ENCODE data around the gene MPC1.

Gene MPC1

GRCh38 chr6:166415833-166416347, 33.1 kb upstream of the MPC1 start:
- Histone ChIP-seq H3K4me1 (ENCODE audit: insufficient read depth, low read length) (no peaks in the 10 kb centered on the region), H3K4me3 (ENCODE audit: low read depth in 1 of 2, low read length in 2 of 2) (no peak overlapping the region), H3K27ac (ENCODE audit: low read depth, low read length) (no peak overlapping the region), H3K9ac (ENCODE audit: low read length) (no peak overlapping the region), H3K36me3 (ENCODE audit: insufficient read depth, low read length) (peaks cover 8% of the 10 kb centered on the region), H3K27me3 (ENCODE audit: control insufficient read depth in 1 of 2, insufficient read depth in 2 of 2, low read length in 2 of 2) (no peaks in the 10 kb centered on the region), H3K9me3 (ENCODE audit: low read length) (no peaks in the 10 kb centered on the region)

- Histone ChIP-seq H3K9ac (ENCODE audit: low read length) (no peak overlapping the region), H3K4me3 (ENCODE audit: low read depth in 1 of 2, low read length in 2 of 2) (no peak overlapping the region), H3K4me1 (ENCODE audit: insufficient read depth, low read length) (no peaks in the 10 kb centered on the region), H3K27ac (ENCODE audit: low read depth, low read length) (no peak overlapping the region), H3K9me3 (ENCODE audit: low read length) (no peaks in the 10 kb centered on the region), H3K27me3 (ENCODE audit: control insufficient read depth in 1 of 2, insufficient read depth in 2 of 2, low read length in 2 of 2) (no peaks in the 10 kb centered on the region), H3K36me3 (ENCODE audit: insufficient read depth, low read length) (peaks cover 8% of the 10 kb centered on the region)
Observed at GRCh38 chr6:166415306-166415705, 32.6 kb upstream of the MPC1 start.

DNA sequence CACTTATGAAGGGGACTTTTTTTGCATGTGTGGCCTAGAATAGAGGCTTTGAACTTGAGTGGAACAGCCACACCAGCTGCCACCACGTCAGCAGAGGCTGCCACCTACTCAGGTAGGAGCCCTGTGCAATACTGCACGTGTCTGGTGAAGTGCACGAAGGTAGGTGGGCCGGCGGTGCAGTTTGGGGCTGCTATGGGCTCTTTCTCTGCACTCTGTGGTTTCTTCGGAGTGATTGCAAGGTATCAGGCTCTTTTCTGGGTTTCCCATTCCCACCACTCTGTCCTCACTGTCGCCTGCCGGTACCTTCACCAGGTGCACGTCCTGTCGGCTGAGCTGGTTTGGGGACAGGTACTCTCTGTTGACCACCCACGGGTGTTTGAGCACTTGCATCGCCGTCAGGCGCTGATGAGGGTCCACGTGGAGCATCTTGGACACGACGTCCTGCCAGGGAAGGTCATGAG, 30.8 kb upstream of the MPC1 start:
- Histone ChIP-seq H3K9me3 (ENCODE audit: low read length) (no peaks in the 10 kb centered on the region), H3K27me3 (ENCODE audit: control insufficient read depth in 1 of 2, insufficient read depth in 2 of 2, low read length in 2 of 2) (no peaks in the 10 kb centered on the region), H3K9ac (ENCODE audit: low read length) (no peak overlapping the region), H3K4me3 (ENCODE audit: low read depth in 1 of 2, low read length in 2 of 2) (no peak overlapping the region), H3K27ac (ENCODE audit: low read depth, low read length) (no peak overlapping the region), H3K36me3 (ENCODE audit: insufficient read depth, low read length) (peaks cover 5% of the 10 kb centered on the region), H3K4me1 (ENCODE audit: insufficient read depth, low read length) (no peaks in the 10 kb centered on the region)

GRCh38 chr6:166412911-166413384, 30.2 kb upstream of the MPC1 start:
- H3K9me3 ChIP-seq (ENCODE audit: low read length): no peaks in the 10 kb centered on the region
- no peaks in the 10 kb centered on the region for H3K36me3 ChIP-seq (ENCODE audit: insufficient read depth, low read length)
- no peak overlapping the region for H3K27ac ChIP-seq (ENCODE audit: low read depth, low read length)
- no peaks in the 10 kb centered on the region for H3K4me1 ChIP-seq (ENCODE audit: insufficient read depth, low read length)
- no peak overlapping the region for H3K9ac ChIP-seq (ENCODE audit: low read length)
- H3K4me3 ChIP-seq (ENCODE audit: low read depth in 1 of 2, low read length in 2 of 2): no peak overlapping the region
- no peaks in the 10 kb centered on the region for H3K27me3 ChIP-seq (ENCODE audit: control insufficient read depth in 1 of 2, insufficient read depth in 2 of 2, low read length in 2 of 2)

DNA sequence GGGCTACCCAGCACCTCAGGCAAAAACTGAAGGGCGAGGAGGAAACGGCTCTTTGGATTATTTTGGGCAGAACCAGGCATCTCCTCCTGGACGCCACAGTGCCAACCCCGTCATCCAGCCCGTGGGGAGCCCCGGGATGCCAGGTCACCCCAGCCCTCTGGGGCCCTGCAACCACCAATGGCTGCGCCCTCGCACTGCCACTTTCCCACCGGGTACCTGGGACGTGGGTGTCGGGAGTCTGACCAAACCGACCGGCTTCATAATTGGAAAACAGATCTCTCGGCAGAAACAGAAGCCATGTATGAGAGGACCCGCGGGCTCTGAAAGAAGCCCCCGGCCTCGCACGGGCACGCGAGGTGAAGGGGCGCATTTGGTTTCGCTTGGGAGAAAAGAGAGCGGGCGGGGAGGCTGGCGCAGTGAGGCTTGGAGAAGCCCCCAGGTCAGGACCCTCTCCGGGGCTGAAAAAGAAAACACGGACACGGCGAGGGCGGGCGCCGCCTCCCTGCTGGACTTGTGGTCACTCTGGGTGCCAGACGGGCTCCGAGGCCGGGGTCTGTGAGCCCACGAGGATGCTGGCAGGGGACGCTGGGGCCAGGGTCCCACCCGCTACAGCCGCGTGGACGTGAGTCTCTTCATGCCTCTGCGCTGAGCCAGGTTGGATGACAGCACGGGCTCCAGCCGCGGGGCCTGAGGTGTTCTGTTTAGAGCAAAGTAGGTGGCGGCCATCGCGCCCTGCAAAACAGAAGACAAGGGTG, 29.6 kb upstream of the MPC1 start:
- no peak overlapping the region for H3K27ac ChIP-seq (ENCODE audit: low read depth, low read length)
- no peaks in the 10 kb centered on the region for H3K36me3 ChIP-seq (ENCODE audit: insufficient read depth, low read length)
- H3K4me1 ChIP-seq (ENCODE audit: insufficient read depth, low read length): no peaks in the 10 kb centered on the region
- no peak overlapping the region for H3K9ac ChIP-seq (ENCODE audit: low read length)
- no peak overlapping the region for H3K4me3 ChIP-seq (ENCODE audit: low read depth in 1 of 2, low read length in 2 of 2)
- no peaks in the 10 kb centered on the region for H3K27me3 ChIP-seq (ENCODE audit: control insufficient read depth in 1 of 2, insufficient read depth in 2 of 2, low read length in 2 of 2)
- H3K9me3 ChIP-seq (ENCODE audit: low read length): no peaks in the 10 kb centered on the region

GRCh38 chr6:166411721-166412151, 29.0 kb upstream of the MPC1 start:
- no peak overlapping the region for H3K27ac ChIP-seq (ENCODE audit: low read depth, low read length)
- no peaks in the 10 kb centered on the region for H3K36me3 ChIP-seq (ENCODE audit: insufficient read depth, low read length)
- no peak overlapping the region for H3K9ac ChIP-seq (ENCODE audit: low read length)
- H3K4me3 ChIP-seq (ENCODE audit: low read depth in 1 of 2, low read length in 2 of 2): no peak overlapping the region
- H3K9me3 ChIP-seq (ENCODE audit: low read length): no peaks in the 10 kb centered on the region
- no peaks in the 10 kb centered on the region for H3K4me1 ChIP-seq (ENCODE audit: insufficient read depth, low read length)
- H3K27me3 ChIP-seq (ENCODE audit: control insufficient read depth in 1 of 2, insufficient read depth in 2 of 2, low read length in 2 of 2): no peaks in the 10 kb centered on the region

DNA sequence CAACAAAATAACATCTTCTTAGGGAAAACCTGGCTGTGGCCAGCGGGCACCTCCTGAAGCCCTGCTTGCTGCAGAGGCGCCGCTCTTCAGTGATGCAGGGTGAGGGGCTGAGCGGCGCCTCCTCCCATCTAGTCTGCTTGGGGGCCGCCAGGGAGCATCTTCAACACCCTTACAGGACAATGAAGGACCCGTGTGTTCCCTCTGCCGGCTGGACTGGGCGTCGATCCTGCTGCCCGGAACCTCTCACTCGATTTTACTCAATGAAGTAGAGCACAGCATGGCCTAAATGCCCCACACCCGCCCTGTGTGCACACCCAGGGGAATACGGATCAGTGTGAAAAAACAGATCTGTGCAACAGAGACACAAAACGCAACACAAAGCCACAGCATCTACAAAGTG, 28.5 kb upstream of the MPC1 start:
- Histone ChIP-seq H3K36me3 (ENCODE audit: insufficient read depth, low read length) (no peaks in the 10 kb centered on the region), H3K9me3 (ENCODE audit: low read length) (no peaks in the 10 kb centered on the region), H3K4me1 (ENCODE audit: insufficient read depth, low read length) (no peaks in the 10 kb centered on the region), H3K9ac (ENCODE audit: low read length) (no peak overlapping the region), H3K4me3 (ENCODE audit: low read depth in 1 of 2, low read length in 2 of 2) (no peak overlapping the region), H3K27ac (ENCODE audit: low read depth, low read length) (no peak overlapping the region), H3K27me3 (ENCODE audit: control insufficient read depth in 1 of 2, insufficient read depth in 2 of 2, low read length in 2 of 2) (no peaks in the 10 kb centered on the region)

DNA sequence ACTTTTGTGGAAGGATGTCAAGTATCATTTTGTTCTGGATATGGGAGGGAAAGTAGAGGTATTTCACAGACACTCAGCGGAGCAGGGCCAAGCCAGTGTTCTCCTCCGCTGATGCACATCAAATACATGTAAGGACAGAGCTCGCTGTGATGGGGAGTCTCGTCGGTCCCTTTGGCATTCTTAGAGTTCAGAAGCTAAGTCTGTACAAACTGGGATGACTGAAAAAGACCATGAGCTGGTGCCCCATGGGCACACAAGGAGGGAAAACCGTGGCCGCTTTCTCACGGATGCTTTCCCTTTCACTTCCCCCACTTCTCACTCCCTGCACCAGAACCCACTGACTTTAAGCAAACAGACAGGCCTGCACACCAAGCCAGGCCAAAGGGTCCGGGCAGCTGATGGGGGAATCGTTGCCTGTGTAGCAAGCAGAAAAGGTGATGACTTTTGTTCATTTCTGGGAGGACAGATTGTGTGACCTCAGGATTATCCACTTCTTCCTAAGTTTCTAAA, 27.7 kb upstream of the MPC1 start:
- H3K4me1 ChIP-seq (ENCODE audit: insufficient read depth, low read length): no peaks in the 10 kb centered on the region
- no peak overlapping the region for H3K9ac ChIP-seq (ENCODE audit: low read length)
- H3K27me3 ChIP-seq (ENCODE audit: control insufficient read depth in 1 of 2, insufficient read depth in 2 of 2, low read length in 2 of 2): no peaks in the 10 kb centered on the region
- no peaks in the 10 kb centered on the region for H3K9me3 ChIP-seq (ENCODE audit: low read length)
- H3K4me3 ChIP-seq (ENCODE audit: low read depth in 1 of 2, low read length in 2 of 2): no peak overlapping the region
- H3K27ac ChIP-seq (ENCODE audit: low read depth, low read length): no peak overlapping the region
- no peaks in the 10 kb centered on the region for H3K36me3 ChIP-seq (ENCODE audit: insufficient read depth, low read length)

DNA sequence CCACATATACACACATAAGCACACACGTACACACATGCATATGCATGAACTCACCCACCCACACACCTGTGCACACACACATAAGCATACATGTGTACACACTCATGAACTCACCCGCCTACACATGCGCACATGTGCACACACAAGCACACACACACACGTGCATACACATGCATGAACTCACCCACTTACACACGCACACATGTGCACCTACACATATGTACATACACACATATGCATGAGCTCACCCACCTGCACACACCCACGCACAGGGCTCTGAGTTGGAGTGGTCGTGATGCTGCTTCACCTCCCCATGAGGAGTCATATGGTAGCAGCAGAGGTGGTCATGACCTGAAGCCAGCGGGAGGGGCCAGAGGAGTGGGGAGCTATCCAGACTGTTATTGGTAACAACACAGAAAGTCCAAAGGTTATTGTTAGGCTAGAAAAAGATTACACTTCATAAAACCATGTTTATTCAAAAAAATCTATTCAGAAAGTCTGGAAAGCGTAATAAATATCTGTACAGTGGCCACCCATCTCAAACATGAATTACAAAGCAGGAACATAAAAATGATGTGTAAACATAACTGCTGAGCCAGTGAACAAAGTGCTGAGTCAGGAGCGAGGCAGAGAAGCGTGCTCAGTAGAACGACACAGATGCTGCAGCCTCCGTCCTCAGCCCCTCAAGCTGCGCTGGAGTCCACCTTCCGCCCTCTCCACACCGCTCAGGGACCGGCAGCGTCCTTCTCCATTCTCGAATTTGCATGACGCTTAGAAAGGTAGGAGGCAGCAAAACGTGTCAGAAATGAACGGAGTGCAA, 26.4 kb upstream of the MPC1 start:
- no peaks in the 10 kb centered on the region for H3K4me1 ChIP-seq (ENCODE audit: insufficient read depth, low read length)
- H3K36me3 ChIP-seq (ENCODE audit: insufficient read depth, low read length): no peaks in the 10 kb centered on the region
- H3K4me3 ChIP-seq (ENCODE audit: low read depth in 1 of 2, low read length in 2 of 2): no peak overlapping the region
- no peak overlapping the region for H3K9ac ChIP-seq (ENCODE audit: low read length)
- H3K27ac ChIP-seq (ENCODE audit: low read depth, low read length): no peak overlapping the region
- no peaks in the 10 kb centered on the region for H3K27me3 ChIP-seq (ENCODE audit: control insufficient read depth in 1 of 2, insufficient read depth in 2 of 2, low read length in 2 of 2)
- no peaks in the 10 kb centered on the region for H3K9me3 ChIP-seq (ENCODE audit: low read length)

GRCh38 chr6:166406197-166406596, 23.5 kb upstream of the MPC1 start:
- Histone ChIP-seq H3K9me3 (ENCODE audit: low read length) (no peaks in the 10 kb centered on the region), H3K9ac (ENCODE audit: low read length) (no peak overlapping the region), H3K4me1 (ENCODE audit: insufficient read depth, low read length) (no peaks in the 10 kb centered on the region), H3K27me3 (ENCODE audit: control insufficient read depth in 1 of 2, insufficient read depth in 2 of 2, low read length in 2 of 2) (no peaks in the 10 kb centered on the region), H3K36me3 (ENCODE audit: insufficient read depth, low read length) (no peaks in the 10 kb centered on the region), H3K4me3 (ENCODE audit: low read depth in 1 of 2, low read length in 2 of 2) (no peak overlapping the region), H3K27ac (ENCODE audit: low read depth, low read length) (no peak overlapping the region)

DNA sequence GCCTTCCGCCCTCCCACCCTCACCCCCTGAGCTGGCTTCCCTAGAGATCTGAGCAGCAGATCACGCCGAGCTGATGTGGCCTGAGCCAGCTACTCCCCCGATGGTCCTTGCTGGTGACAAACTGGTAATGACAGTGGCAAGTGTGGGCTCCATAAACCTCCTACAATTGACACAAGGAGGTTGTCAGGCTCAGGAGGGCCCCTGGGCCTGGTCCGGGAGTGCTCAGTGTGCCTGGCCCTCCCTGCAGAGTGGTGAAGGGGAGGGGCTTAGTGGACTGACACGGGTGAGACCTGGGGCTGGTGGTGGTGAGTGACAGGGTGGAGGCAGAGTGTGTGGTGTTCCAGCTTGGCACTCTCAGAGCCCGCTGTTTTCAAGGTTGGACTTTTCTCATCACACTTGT, 22.6 kb upstream of the MPC1 start:
- no peaks in the 10 kb centered on the region for H3K36me3 ChIP-seq (ENCODE audit: insufficient read depth, low read length)
- H3K27ac ChIP-seq (ENCODE audit: low read depth, low read length): no peak overlapping the region
- no peaks in the 10 kb centered on the region for H3K4me1 ChIP-seq (ENCODE audit: insufficient read depth, low read length)
- H3K9me3 ChIP-seq (ENCODE audit: low read length): no peaks in the 10 kb centered on the region
- no peak overlapping the region for H3K9ac ChIP-seq (ENCODE audit: low read length)
- H3K27me3 ChIP-seq (ENCODE audit: control insufficient read depth in 1 of 2, insufficient read depth in 2 of 2, low read length in 2 of 2): no peaks in the 10 kb centered on the region
- no peak overlapping the region for H3K4me3 ChIP-seq (ENCODE audit: low read depth in 1 of 2, low read length in 2 of 2)
